HFF-Myc (cell line): ENCODE measurements around the gene PRELID3B.

Source experiments
- DNase-seq: peaks from one replicate; pipeline ENCODE4 v3.0.0-alpha.2; 2011; ENCODE audit warnings: low read depth; ENCODE audit errors: extremely low read depth
- H3K4me3 ChIP-seq: replicated peaks from 2 replicates; pipeline ENCODE4 v1.5.1; 2011; ENCODE audit warnings: low read depth, mild to moderate bottlenecking, control low read depth, low read length
- TF ChIP-seq, protein P1 (sequence below): IDR thresholded peaks from 2 replicates; pipeline ENCODE4 v1.5.1; 2012; ENCODE audit warnings: mild to moderate bottlenecking, low read depth, low read length, control low read depth; ENCODE audit errors: missing control alignments

The PRELID3B gene

GRCh38 chr20:58990651-58991445, 51.7 kb downstream of the PRELID3B start:
- DNase-seq, result no peak
- TF ChIP-seq, protein P1, sequence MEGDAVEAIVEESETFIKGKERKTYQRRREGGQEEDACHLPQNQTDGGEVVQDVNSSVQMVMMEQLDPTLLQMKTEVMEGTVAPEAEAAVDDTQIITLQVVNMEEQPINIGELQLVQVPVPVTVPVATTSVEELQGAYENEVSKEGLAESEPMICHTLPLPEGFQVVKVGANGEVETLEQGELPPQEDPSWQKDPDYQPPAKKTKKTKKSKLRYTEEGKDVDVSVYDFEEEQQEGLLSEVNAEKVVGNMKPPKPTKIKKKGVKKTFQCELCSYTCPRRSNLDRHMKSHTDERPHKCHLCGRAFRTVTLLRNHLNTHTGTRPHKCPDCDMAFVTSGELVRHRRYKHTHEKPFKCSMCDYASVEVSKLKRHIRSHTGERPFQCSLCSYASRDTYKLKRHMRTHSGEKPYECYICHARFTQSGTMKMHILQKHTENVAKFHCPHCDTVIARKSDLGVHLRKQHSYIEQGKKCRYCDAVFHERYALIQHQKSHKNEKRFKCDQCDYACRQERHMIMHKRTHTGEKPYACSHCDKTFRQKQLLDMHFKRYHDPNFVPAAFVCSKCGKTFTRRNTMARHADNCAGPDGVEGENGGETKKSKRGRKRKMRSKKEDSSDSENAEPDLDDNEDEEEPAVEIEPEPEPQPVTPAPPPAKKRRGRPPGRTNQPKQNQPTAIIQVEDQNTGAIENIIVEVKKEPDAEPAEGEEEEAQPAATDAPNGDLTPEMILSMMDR, result no peak
- H3K4me3 ChIP-seq, result no peak overlapping the region

DNA sequence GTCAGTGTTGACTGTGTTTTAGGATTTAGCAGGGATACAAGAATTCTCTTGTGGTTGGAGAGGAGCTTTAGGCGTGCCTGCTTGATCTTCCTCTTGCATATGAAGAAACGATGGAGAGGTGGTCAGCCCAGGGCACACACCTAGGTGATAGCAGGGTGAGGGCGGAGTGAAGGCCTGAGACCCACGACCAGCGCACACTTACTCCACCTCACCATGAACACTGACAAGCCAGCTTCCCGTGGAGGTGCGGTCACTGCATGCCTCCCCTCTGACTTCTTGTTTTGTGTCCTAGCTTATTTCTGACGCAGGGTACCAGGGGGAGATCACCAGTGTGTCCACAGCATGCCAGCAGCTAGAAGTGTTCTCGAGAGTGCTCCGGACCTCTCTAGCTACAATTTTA, 53.4 kb downstream of the PRELID3B start:
- H3K4me3 ChIP-seq, result no peak overlapping the region
- TF ChIP-seq, protein P1, result no peak

GRCh38 chr20:58988565-58988882, 54.1 kb downstream of the PRELID3B start:
- no peak overlapping the region for H3K4me3 ChIP-seq
- DNase-seq, result no peak
- TF ChIP-seq, protein P1, result no peak

More for the DNA sequence above, 53.4 kb downstream of the PRELID3B start:
- DNase-seq, result no peak

DNA sequence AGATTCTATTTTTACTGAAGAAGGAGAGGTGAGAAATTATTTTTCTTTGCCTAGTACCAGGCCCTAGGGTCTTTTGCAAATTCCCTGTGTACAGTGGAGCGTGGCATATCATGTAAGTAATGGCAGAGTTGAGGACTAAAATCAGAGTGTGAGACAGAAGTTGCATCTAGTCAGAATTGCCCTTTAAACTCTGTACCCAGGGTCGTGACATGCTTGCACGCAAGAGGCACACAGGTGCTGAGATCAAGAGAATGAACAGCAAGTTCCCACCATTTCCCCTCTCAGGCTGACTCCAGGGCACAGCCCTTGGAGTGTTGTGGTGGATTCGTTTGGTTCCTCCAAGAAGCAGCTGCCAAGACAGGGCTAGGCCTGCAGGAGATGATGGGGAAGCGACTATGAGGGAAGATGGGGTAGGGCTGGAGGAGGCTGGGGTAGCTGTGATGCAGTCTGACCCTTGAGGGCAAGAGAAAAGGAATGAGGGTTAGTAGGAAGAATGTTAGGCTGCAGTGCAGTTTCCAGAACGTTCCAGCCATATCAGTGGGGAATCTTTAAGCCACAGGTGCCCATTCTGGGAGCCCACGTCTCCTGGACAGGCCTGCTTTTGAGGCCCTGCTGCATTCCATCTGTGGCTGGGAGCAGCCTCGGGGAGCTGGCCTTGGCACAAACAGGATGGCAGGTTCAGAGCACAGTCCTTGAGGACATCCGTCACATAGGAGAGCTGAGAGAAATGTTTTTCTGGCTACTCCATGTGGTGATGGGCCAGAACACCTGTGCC, 54.6 kb downstream of the PRELID3B start:
- TF ChIP-seq, protein P1, result no peak
- no peak for DNase-seq
- no peak overlapping the region for H3K4me3 ChIP-seq

GRCh38 chr20:58986968-58987517, 55.5 kb downstream of the PRELID3B start:
- TF ChIP-seq, protein P1, result no peak
- no peak overlapping the region for H3K4me3 ChIP-seq
- no peak for DNase-seq

GRCh38 chr20:58986286-58986967, 56.2 kb downstream of the PRELID3B start:
- TF ChIP-seq, protein P1, result no peak
- no peak overlapping the region for H3K4me3 ChIP-seq
- no peak for DNase-seq
